ENCODE results near the gene HACD3. TPM values are rescaled to one million over a fixed set of nuclear protein-coding genes. Genes with fewer than 3 reads are reported as not detected.

The HACD3 gene
- total RNA-seq, 1 donor from 2014 or later, result 123 TPM

DNA sequence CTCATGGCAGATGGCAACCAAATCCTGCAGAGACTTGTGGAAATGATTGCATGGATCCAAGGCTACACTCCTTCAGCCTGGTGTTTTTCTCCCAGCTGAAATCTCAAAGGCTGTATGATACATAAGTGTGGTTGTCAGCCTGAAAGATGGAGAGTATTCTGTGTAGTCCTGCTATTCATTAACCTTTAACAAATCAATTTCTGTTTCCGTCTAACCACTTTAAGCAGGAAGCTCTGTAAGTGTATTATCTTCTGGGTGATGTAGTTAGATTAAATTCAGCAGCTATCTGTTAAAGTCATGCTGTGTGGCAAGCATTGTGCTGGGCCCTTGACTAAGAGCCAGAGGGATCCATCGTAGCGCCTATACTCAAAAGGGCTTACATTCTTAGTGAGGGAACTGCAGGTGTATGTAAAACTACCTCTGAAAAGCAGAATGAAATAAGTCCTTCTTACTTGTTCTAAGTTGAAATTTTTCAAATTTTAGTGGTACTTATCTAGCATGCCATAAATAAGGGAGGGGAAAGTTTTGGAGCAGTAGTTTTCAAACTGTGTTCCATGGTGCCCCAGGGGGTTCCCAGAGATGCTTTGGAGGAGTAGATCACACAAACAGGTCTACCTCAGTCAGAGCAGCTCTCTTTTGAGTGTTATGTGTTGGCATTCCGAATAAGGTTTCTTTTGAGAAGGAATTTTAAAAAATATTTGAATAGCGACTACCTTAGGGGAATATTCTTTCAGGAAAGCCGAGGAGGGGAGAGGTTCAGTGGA lies 28.9 kb downstream of the HACD3 start:
- no peaks in the 10 kb centered on the region for H3K4me1 Mint-ChIP-seq (ENCODE audit: unreplicated experiment)
- TF ChIP-seq, protein P1, sequence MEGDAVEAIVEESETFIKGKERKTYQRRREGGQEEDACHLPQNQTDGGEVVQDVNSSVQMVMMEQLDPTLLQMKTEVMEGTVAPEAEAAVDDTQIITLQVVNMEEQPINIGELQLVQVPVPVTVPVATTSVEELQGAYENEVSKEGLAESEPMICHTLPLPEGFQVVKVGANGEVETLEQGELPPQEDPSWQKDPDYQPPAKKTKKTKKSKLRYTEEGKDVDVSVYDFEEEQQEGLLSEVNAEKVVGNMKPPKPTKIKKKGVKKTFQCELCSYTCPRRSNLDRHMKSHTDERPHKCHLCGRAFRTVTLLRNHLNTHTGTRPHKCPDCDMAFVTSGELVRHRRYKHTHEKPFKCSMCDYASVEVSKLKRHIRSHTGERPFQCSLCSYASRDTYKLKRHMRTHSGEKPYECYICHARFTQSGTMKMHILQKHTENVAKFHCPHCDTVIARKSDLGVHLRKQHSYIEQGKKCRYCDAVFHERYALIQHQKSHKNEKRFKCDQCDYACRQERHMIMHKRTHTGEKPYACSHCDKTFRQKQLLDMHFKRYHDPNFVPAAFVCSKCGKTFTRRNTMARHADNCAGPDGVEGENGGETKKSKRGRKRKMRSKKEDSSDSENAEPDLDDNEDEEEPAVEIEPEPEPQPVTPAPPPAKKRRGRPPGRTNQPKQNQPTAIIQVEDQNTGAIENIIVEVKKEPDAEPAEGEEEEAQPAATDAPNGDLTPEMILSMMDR (conservative IDR thresholded peaks at IDR 0.05), result no peak
- H3K27ac Mint-ChIP-seq, result no peak overlapping the region
- H3K27me3 Mint-ChIP-seq, result no peaks in the 10 kb centered on the region
- H3K36me3 Mint-ChIP-seq, result peaks cover 63% of the 10 kb centered on the region
- DNase-seq (ENCODE audit: extremely low spot score, unreplicated experiment), result no peak
- no peak overlapping the region for H3K4me3 Mint-ChIP-seq
- H3K9me3 Mint-ChIP-seq, result no peaks in the 10 kb centered on the region

DNA sequence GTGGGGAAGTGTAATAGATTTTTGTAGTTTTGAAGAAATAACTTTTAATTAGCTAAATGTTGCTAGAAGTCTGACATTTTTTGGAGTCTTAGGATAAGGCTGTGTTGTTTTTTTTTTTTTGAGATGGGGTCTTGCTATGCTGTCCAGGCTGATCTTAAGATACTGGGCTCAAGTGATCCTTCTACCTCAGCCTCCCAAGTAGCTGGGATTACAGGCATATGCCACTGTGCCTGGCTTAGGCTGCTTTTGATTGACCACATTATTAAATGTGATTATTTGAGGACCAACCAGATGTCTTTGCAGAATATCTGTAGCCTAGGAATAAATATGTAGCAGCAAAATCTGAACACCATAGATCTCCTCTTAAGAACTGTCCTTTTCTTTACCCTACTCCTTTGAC lies 29.7 kb downstream of the HACD3 start:
- Mint-ChIP-seq H3K27ac (no peak overlapping the region), H3K4me1 (ENCODE audit: unreplicated experiment) (no peaks in the 10 kb centered on the region), H3K9me3 (no peaks in the 10 kb centered on the region), H3K27me3 (no peaks in the 10 kb centered on the region), H3K36me3 (peaks cover 70% of the 10 kb centered on the region), H3K4me3 (no peak overlapping the region)
- no peak for DNase-seq (ENCODE audit: extremely low spot score, unreplicated experiment)
- TF ChIP-seq, protein P1 (conservative IDR thresholded peaks at IDR 0.05), result no peak

DNA sequence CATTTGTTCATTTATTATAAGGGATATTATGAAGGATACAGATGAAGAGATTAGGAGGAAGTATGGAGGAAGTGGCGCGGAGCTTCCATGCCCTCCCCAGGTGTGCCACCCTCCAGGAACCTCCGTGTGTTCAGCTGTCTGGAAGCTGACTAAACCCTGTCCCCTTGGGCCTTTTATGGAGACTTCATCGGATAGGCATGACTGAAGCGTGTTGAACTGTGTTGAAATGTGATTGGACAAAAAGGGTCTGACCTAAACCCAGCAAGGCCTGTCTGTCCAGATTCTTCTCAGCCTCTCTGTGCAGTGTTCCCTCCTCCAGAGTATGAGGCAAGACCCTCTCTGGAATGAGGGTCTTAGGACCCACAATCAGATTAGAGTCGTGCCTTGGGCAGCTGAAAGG lies 31.7 kb downstream of the HACD3 start:
- DNase-seq (ENCODE audit: extremely low spot score, unreplicated experiment), result no peak
- Mint-ChIP-seq H3K27ac (peak overlapping the region; percentile 93), H3K36me3 (peaks cover 73% of the 10 kb centered on the region), H3K4me1 (ENCODE audit: unreplicated experiment) (no peaks in the 10 kb centered on the region), H3K27me3 (no peaks in the 10 kb centered on the region), H3K9me3 (peaks cover 4% of the 10 kb centered on the region), H3K4me3 (peak overlapping the region; percentile 60)
- TF ChIP-seq, protein P1 (conservative IDR thresholded peaks at IDR 0.05), result no peak

DNA sequence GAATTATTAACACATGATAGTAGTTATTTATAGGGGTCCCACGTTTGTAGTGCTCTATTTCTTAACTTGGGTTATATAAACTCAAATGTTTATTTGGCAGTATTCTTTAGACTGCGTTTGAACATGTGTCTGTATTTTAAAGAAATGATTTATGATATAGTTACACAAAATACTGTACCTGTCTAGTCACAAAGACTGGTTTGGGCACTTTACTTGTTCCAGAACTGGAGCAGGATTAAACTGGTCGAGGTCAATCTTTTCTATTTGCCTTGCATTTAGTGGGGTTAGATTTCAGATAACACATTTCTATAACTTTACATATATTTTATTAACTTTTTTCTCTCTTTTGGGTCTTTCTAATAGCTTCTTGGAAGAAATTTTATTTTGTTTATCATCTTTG lies 39.5 kb downstream of the HACD3 start:
- Mint-ChIP-seq H3K27ac (peak overlapping the region; percentile 33), H3K9me3 (peaks cover 4% of the 10 kb centered on the region), H3K27me3 (no peaks in the 10 kb centered on the region), H3K4me3 (no peak overlapping the region), H3K36me3 (peaks cover 37% of the 10 kb centered on the region), H3K4me1 (ENCODE audit: unreplicated experiment) (peaks cover 3% of the 10 kb centered on the region)
- no peak for DNase-seq (ENCODE audit: extremely low spot score, unreplicated experiment)
- TF ChIP-seq, protein P1 (conservative IDR thresholded peaks at IDR 0.05), result no peak

DNA sequence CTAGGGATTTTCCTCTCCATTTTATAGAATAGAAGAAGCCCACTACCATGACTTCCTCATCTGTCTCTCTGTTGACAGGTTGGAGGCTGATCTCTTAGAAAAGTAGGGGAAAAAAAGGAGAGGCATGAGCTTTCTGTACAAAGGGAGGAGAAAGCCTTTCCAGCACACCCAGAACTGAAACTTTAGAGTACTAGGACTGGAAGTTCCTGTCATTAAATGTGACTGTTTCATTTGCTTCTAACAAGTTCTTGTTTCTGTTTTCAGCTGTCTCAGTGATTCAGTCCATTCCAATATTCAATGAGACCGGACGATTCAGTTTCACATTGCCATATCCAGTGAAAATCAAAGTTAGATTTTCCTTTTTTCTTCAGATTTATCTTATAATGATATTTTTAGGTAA lies 41.7 kb downstream of the HACD3 start:
- no peak overlapping the region for H3K27ac Mint-ChIP-seq
- TF ChIP-seq, protein P1 (conservative IDR thresholded peaks at IDR 0.05), result no peak
- H3K4me3 Mint-ChIP-seq, result no peak overlapping the region
- H3K4me1 Mint-ChIP-seq (ENCODE audit: unreplicated experiment), result peaks cover 3% of the 10 kb centered on the region
- no peaks in the 10 kb centered on the region for H3K27me3 Mint-ChIP-seq
- DNase-seq (ENCODE audit: extremely low spot score, unreplicated experiment), result no peak
- peaks cover 29% of the 10 kb centered on the region for H3K36me3 Mint-ChIP-seq
- no peaks in the 10 kb centered on the region for H3K9me3 Mint-ChIP-seq
